Measurements from ENCODE around the gene EPM2A. TPM values are rescaled to one million over a fixed set of nuclear protein-coding genes. Genes with fewer than 3 reads are reported as not detected.

Gene EPM2A
- total and polyA plus RNA-seq, 10 of the 15 experiments (the other 5 are each of a cell fraction or from before 2014, with no cell fraction given) = 3.4 to 13.0 (median 7.9) TPM

GRCh38 chr6:145656128-145656527, 79.2 kb downstream of the EPM2A start (continued):
- no peak for TF ChIP-seq SIX5 (IDR thresholded peaks at IDR 0.05; ENCODE audit: low read depth, low read length, severe bottlenecking)

- WGBS (ENCODE audit: insufficient coverage, insufficient replicate concordance, low lambda C conversion rate, missing lambda C conversion rate) = 25% methylated on average over 1 of the region's 1 CpG
- Histone ChIP-seq H3K27me3 (replicated peaks in 1 of 2; ENCODE audit: control insufficient read depth in 2 of 2, insufficient read depth in 2 of 2, low read length in 1 of 2) (no peaks in the 10 kb centered on the region), H4K20me1 (ENCODE audit: control insufficient read depth, insufficient read depth) (no peaks in the 10 kb centered on the region), H3K36me3 (ENCODE audit: control insufficient read depth in 2 of 2, insufficient read depth in 2 of 2, low read length in 1 of 2) (no peaks in the 10 kb centered on the region), H3K4me2 (ENCODE audit: control insufficient read depth, insufficient read depth) (no peak overlapping the region), H2AFZ (ENCODE audit: control insufficient read depth, low read depth, low read length) (no peak overlapping the region), H3K4me3 (no peak overlapping the region), H3K79me2 (ENCODE audit: control insufficient read depth, insufficient read depth, low read length) (no peaks in the 10 kb centered on the region), H3K9me3 (replicated peaks; ENCODE audit: control insufficient read depth, insufficient read depth, low read length) (no peaks in the 10 kb centered on the region), H3K9ac (ENCODE audit: control insufficient read depth, insufficient read depth, low read length) (no peak overlapping the region), H3K27ac (ENCODE audit: control insufficient read depth, insufficient read depth) (no peak overlapping the region), H3K4me1 (ENCODE audit: control insufficient read depth, insufficient read depth, low read length) (no peaks in the 10 kb centered on the region)
- TF ChIP-seq ATF2 (IDR thresholded peaks at IDR 0.05; ENCODE audit: low read length) (no peak), RELB (IDR thresholded peaks at IDR 0.05; ENCODE audit: low read depth) (no peak), SREBF2 (IDR thresholded peaks at IDR 0.05; ENCODE audit: low read length) (no peak), NBN (IDR thresholded peaks at IDR 0.05) (no peak), E2F4 (IDR thresholded peaks at IDR 0.05; ENCODE audit: low read depth, low read length) (no peak), CEBPB (IDR thresholded peaks at IDR 0.05; ENCODE audit: borderline replicate concordance in 1 of 2, low read depth in 2 of 2, low read length in 2 of 2) (no peak)
- ATAC-seq (no peak), DNase-seq (ENCODE audit: low read depth, low spot score) (no peak), FAIRE-seq (no peak)
- ChIA-PET SMC1A (ENCODE audit: uncharacterized antibody, unreplicated experiment) (no interaction called here), CTCF (no interaction called here), RAD21 (ENCODE audit: unreplicated experiment) (no interaction called here), POLR2A (no interaction called here)
- in situ Hi-C loops (cut with MboI) = no loop called here
- no TSS peak for BruUV-seq (replicated peaks)
- intact Hi-C loops (cut with micrococcal nuclease; ENCODE audit: unreplicated experiment) = no loop called here
These were observed 82.7 kb downstream of the EPM2A start for GRCh38 chr6:145652572-145652971.
